BLaER1 (cell line): ENCODE measurements around the gene KRTAP8-1.

ENCODE experiments used
- H3K27ac ChIP-seq: shearing (Covaris generic); formaldehyde crosslinking; 2 replicates; pipeline ENCODE4 v1.8.1; 2022
- H3K27me3 ChIP-seq: shearing (Covaris generic); formaldehyde crosslinking; 2 replicates; pipeline ENCODE4 v1.8.1; 2022
- H3K36me3 ChIP-seq: shearing (Covaris generic); formaldehyde crosslinking; 2 replicates; pipeline ENCODE4 v1.8.1; 2022
- H3K4me1 ChIP-seq: shearing (Covaris generic); formaldehyde crosslinking; 2 replicates; pipeline ENCODE4 v1.8.1; 2022
- H3K4me2 ChIP-seq: shearing (Covaris generic); formaldehyde crosslinking; 2 replicates; pipeline ENCODE4 v1.8.1; 2022
- H3K4me3 ChIP-seq: shearing (Covaris generic); formaldehyde crosslinking; 2 replicates; pipeline ENCODE4 v1.8.1; 2022
- H3K9ac ChIP-seq: shearing (Covaris generic); formaldehyde crosslinking; 2 replicates; pipeline ENCODE4 v1.8.1; 2022
- H3K9me3 ChIP-seq: shearing (Covaris generic); formaldehyde crosslinking; 2 replicates; pipeline ENCODE4 v1.8.1; 2022
- H4K20me1 ChIP-seq: shearing (Covaris generic); formaldehyde crosslinking; 2 replicates; pipeline ENCODE4 v1.8.1; 2022
- Cebpa-rat ChIP-seq: shearing (Covaris generic); IDR thresholded peaks from 2 replicates; pipeline ENCODE4 v1.8.1; 2022

The KRTAP8-1 gene, protein sequence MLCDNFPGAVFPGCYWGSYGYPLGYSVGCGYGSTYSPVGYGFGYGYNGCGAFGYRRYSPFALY

DNA sequence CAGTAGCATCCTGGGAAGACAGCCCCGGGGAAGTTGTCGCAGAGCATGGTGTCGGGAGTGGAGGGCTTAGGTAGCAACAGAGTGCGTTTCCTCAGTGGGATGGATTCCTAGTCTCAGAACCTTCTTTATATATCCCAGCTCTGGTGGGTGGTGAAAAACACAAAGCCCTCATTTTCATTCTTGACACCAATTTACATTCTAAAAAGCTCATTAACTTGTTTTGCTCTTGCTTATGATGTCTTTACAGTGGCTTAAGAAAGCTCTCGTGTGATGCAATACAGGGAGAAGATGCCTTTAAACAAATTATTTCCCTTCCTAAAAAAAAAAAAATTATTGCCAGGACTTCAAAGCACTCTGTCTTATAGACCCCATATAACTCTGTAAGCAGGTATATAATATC is at the start of gene KRTAP8-1:
Gene KRTAP8-1, minus strand, starts transcription at position 101 of the 400 bp plus-strand sequence. Its CDS starts 54 bp downstream, at position 47.
- no peak for TF ChIP-seq Cebpa-rat
- H3K36me3 ChIP-seq, result no peaks in the 10 kb centered on the region

DNA sequence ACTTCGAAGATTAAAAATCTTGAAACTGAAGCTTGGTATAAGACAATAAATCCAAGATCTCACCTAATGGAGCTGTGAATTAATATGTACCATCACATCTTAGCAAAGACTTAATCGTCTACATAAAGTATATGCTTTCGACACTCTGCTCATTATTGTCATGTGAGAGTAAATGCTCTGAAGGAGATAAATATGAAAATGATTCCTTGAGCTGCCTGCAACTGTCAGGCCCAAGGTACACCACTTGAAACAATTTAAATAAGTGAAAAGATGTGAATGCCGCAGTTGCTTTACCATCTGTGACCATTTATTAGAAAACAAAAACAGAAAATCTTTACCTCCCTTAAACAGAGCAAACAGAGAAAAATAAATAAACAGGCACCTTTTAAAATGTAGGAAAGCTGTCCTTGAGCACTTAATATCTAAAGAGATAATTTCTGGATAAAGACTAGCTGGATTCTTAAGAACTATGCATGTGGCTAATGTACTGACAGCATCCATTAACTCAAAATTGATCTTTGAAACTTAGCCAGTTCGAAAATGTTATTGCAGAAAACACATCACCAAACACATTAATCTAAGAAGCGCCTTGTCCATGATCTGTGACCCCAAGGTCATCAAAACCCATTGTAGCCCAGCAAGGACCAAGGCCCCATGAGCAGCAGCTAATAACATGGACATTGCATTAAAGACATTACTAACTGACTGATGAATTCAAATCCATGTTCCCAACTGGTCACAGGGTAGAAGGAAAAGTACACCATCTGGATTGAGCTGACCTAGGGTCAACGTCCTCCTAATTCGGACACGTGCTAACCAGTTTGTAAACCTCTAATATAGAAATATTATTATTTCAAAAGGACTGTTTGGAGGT is 34.8 kb upstream of the KRTAP8-1 start:
- no peaks in the 10 kb centered on the region for H3K36me3 ChIP-seq
- no peak overlapping the region for H3K27ac ChIP-seq
- H3K4me2 ChIP-seq, result no peak overlapping the region
- no peak for TF ChIP-seq Cebpa-rat
- no peaks in the 10 kb centered on the region for H3K27me3 ChIP-seq
- no peak overlapping the region for H3K4me3 ChIP-seq
- H3K4me1 ChIP-seq, result no peaks in the 10 kb centered on the region
- H3K9me3 ChIP-seq, result no peaks in the 10 kb centered on the region
- H4K20me1 ChIP-seq, result no peaks in the 10 kb centered on the region
- no peak overlapping the region for H3K9ac ChIP-seq

More for the DNA sequence above, at the start of gene KRTAP8-1:
- Histone ChIP-seq H3K9ac (no peak within 1 kb of the TSS), H3K9me3 (no peaks in the 10 kb centered on the region), H3K4me3 (no peak within 1 kb of the TSS), H3K4me1 (no peaks in the 10 kb centered on the region), H3K27me3 (no peaks in the 10 kb centered on the region), H4K20me1 (no peaks in the 10 kb centered on the region), H3K27ac (no peak within 1 kb of the TSS), H3K4me2 (no peak within 1 kb of the TSS)

DNA sequence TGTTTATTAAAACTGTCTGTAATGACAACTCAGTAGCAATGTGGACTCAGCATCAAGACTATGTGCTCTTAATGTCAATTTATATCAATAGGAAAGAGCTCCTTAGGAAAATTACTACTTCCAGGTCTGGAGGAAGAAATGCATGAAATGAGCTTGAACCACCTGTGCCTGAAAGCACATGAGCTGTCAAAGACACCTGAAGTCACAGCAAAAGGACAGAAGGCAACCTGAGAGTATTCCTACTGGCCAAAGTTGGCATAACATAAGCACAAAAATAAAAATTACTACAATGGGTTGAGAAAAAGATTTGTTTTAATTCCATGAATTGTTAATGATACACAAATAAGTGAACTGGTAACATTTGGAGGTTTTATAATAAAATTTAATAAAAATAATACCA is 29.9 kb upstream of the KRTAP8-1 start:
- Histone ChIP-seq H4K20me1 (no peaks in the 10 kb centered on the region), H3K27ac (no peak overlapping the region), H3K36me3 (no peaks in the 10 kb centered on the region), H3K4me1 (no peaks in the 10 kb centered on the region), H3K4me3 (no peak overlapping the region), H3K27me3 (no peaks in the 10 kb centered on the region), H3K9ac (no peak overlapping the region), H3K4me2 (no peak overlapping the region), H3K9me3 (no peaks in the 10 kb centered on the region)
- TF ChIP-seq Cebpa-rat, result no peak

DNA sequence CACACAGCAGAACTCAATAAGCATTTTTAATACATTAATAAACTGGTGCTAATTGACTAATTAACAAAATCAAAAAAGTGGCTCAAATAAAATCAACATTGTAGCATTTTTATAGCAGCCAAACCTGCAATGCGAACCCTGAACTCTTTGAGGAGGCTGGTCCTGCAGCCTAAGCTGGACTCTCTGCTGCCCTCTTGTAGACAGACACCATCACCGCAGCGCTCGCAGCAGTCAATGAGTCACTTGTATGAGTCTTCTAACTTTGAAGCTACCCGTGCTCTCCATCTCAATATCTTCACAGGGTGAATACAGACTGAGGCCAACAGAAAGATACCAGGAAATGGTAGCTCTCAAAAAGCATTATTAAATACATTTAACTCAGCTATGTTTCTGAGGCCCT is 26.2 kb upstream of the KRTAP8-1 start:
- no peaks in the 10 kb centered on the region for H3K9me3 ChIP-seq
- no peak for TF ChIP-seq Cebpa-rat
- no peak overlapping the region for H3K9ac ChIP-seq
- H4K20me1 ChIP-seq, result no peaks in the 10 kb centered on the region
- H3K36me3 ChIP-seq, result no peaks in the 10 kb centered on the region
- H3K4me2 ChIP-seq, result no peak overlapping the region
- H3K4me3 ChIP-seq, result no peak overlapping the region
- no peaks in the 10 kb centered on the region for H3K27me3 ChIP-seq
- H3K4me1 ChIP-seq, result no peaks in the 10 kb centered on the region
- H3K27ac ChIP-seq, result no peak overlapping the region

DNA sequence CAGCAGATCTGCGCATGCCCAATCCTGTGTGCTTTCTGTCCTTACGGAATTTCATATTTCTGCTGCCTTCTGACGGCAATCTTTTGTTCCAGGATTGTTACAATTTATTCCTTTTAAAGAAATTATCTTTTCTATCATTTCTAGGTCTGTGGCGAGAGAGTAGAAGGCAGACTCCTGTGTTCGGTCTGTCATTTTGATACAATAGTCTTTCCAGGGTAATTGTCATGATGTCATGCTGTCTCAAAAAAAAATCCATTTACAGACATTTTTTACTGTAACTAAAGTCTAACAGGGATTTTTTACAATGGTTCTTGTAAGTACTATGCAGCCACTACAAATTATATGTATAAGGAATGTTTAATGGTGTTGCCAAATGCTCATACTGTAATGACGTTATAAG is 25.5 kb upstream of the KRTAP8-1 start:
- H3K27ac ChIP-seq, result no peak overlapping the region
- no peaks in the 10 kb centered on the region for H3K9me3 ChIP-seq
- no peak overlapping the region for H3K9ac ChIP-seq
- no peaks in the 10 kb centered on the region for H3K36me3 ChIP-seq
- no peaks in the 10 kb centered on the region for H3K27me3 ChIP-seq
- TF ChIP-seq Cebpa-rat, result no peak
- H4K20me1 ChIP-seq, result no peaks in the 10 kb centered on the region
- no peak overlapping the region for H3K4me3 ChIP-seq
- no peak overlapping the region for H3K4me2 ChIP-seq
- H3K4me1 ChIP-seq, result no peaks in the 10 kb centered on the region

DNA sequence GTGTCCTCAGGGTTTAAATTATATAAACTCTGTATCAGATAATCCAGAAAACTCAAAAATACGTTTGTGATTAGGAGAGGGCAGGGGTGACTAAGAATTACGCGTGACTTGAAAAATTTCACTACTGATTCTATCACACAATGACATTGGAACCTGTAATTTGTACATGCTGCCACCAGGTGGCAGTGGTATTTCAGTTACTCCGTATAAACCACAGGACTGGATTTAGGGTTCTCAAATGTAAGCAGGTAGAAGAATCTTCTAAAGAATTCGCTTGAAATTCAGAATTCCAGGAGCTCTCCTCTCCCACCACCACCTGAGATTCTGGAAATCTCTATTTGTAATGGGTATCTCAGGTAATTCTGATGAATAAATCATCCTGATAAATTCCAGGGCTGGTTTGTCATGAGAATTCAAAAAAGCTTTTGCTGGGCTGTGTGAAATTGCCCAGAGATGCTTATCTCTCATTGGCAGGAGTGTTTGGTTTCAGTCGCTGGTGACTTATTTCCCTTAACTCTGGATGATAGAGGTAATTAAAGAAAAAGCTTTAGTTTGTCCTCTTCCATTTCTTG is 18.2 kb upstream of the KRTAP8-1 start:
- Histone ChIP-seq H3K4me2 (no peak overlapping the region), H3K27me3 (no peaks in the 10 kb centered on the region), H3K4me1 (no peaks in the 10 kb centered on the region), H3K9ac (no peak overlapping the region), H3K9me3 (no peaks in the 10 kb centered on the region), H3K36me3 (no peaks in the 10 kb centered on the region), H3K27ac (no peak overlapping the region), H3K4me3 (no peak overlapping the region), H4K20me1 (no peaks in the 10 kb centered on the region)
- TF ChIP-seq Cebpa-rat, result no peak

DNA sequence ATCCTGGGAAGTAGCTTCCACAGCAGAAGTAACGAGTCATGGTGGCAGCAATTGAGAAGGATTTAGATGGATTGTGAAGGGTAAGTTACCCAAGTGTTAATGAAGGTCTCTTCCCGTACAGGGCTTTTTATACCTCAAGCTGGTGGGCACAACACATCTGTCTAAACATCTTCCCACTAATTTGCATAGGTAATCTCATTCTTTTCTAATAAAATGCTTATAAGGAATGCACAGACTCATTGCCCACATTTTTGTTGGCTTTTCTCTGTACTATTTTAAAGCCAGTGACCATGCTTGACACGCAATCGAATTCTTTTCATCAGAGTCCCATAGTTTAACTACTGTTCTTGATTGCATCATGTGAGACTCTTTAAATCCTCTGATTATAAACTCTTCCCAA is 16.6 kb upstream of the KRTAP8-1 start, which contains the start of gene KRTAP7-1:
Gene KRTAP7-1, minus strand, starts transcription at position 101 of the 400 bp plus-strand sequence. Its CDS starts 61 bp downstream, at position 40.
- no peaks in the 10 kb centered on the region for H3K4me1 ChIP-seq
- H3K9ac ChIP-seq, result no peak within 1 kb of the TSS
- H3K4me2 ChIP-seq, result no peak within 1 kb of the TSS
- H3K9me3 ChIP-seq, result no peaks in the 10 kb centered on the region
- H3K27ac ChIP-seq, result no peak within 1 kb of the TSS
- H3K36me3 ChIP-seq, result no peaks in the 10 kb centered on the region
- no peaks in the 10 kb centered on the region for H4K20me1 ChIP-seq
- H3K27me3 ChIP-seq, result no peaks in the 10 kb centered on the region
- H3K4me3 ChIP-seq, result no peak within 1 kb of the TSS
- no peak for TF ChIP-seq Cebpa-rat

DNA sequence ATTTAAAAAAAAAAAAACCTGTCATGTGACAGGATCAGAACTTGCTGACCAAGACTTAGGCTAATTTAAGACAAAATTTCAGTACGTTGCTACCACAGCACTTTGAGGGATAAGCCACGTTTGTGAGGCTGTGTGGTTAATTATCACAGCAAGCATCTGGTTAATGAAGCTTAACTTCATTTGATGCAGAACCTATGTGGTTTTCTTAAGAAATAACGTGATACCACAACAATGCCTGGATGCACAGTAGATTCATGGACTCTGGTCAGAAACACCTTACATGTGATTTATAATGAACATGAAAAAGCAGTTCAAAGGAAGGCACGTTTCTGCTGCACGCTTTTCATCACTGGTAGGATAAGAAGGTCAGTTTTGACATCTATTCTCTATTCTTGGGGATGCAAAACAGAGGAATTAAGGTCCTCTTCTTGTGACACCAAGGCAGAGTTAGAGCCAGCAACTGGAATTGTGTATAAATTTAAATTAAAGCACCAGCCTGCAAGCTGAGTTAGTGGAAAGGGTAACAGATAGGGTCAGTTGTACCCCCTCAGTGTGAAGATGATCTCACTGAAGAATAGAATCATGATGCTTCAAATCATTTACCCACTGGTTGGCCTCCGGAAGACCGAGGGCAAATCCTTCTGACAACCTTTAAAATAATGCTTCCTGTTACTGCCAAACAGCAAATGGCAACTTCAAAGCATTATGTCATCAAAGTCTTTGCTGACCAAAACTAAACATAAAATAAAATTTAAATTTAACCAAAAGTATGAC is 6.0 kb upstream of the KRTAP8-1 start:
- Histone ChIP-seq H3K27ac (no peak overlapping the region), H3K36me3 (no peaks in the 10 kb centered on the region), H4K20me1 (no peaks in the 10 kb centered on the region), H3K4me1 (peaks cover 10% of the 10 kb centered on the region), H3K27me3 (no peaks in the 10 kb centered on the region), H3K9ac (no peak overlapping the region), H3K9me3 (no peaks in the 10 kb centered on the region), H3K4me2 (peak overlapping the region; percentile 30; the same call in 1 of the 2 replicates), H3K4me3 (no peak overlapping the region)
- no peak for TF ChIP-seq Cebpa-rat

DNA sequence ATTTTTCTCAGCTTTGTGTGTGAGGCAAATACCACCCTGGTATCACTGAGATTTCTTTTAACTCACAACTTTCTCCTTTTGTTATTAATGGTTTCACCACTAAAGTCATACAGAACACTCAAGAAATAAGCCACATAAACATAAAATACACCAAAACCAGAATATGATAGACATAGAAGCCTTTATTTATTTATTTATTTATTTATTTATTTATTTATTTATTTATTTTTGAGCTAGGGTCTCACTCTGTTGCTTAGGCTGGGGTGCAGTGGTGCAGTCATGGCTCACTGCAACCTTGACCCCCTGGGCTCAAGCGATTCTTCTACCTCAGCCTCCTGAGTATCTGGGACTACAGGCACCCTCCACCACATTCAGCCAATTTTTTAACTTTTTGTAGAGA is 12.5 kb downstream of the KRTAP8-1 start:
- no peaks in the 10 kb centered on the region for H3K4me1 ChIP-seq

More for the DNA sequence above, 12.5 kb downstream of the KRTAP8-1 start:
- H3K36me3 ChIP-seq, result no peaks in the 10 kb centered on the region
- no peaks in the 10 kb centered on the region for H4K20me1 ChIP-seq
- H3K9me3 ChIP-seq, result no peaks in the 10 kb centered on the region
- no peak overlapping the region for H3K27ac ChIP-seq
- no peak for TF ChIP-seq Cebpa-rat
- no peaks in the 10 kb centered on the region for H3K27me3 ChIP-seq
- no peak overlapping the region for H3K9ac ChIP-seq
- no peak overlapping the region for H3K4me3 ChIP-seq
- no peak overlapping the region for H3K4me2 ChIP-seq
